ENCODE data around the gene TCERG1L.

Gene TCERG1L

GRCh38 chr10:131183546-131184045 is 127.9 kb downstream of the TCERG1L start:
- Histone ChIP-seq H3K4me2 (ENCODE audit: low read depth, low read length, poor library complexity, severe bottlenecking) (no peak overlapping the region), H3F3A (ENCODE audit: insufficient read depth) (no peaks in the 10 kb centered on the region), H3K9ac (ENCODE audit: low read length) (no peak overlapping the region), H3K27me3 (ENCODE audit: low read length) (no peaks in the 10 kb centered on the region), H3K79me2 (ENCODE audit: insufficient read depth, low read length) (no peaks in the 10 kb centered on the region), H4K20me1 (ENCODE audit: low read depth, low read length) (no peaks in the 10 kb centered on the region), H3K9me2 (replicated peaks; ENCODE audit: insufficient read depth, low read length) (no peaks in the 10 kb centered on the region), H3K4me3 (ENCODE audit: insufficient read depth, low read length, poor library complexity, severe bottlenecking) (no peak overlapping the region), H3K27ac (ENCODE audit: low read depth, low read length) (no peak overlapping the region), H3K9me3 (ENCODE audit: insufficient read depth, low read length) (no peaks in the 10 kb centered on the region), H2AFZ (ENCODE audit: low read depth, low read length, severe bottlenecking) (no peak overlapping the region), H3K36me3 (ENCODE audit: low read length) (no peaks in the 10 kb centered on the region)
- no peak for TF ChIP-seq CTCF (IDR thresholded peaks at IDR 0.05; ENCODE audit: insufficient read depth, low read length, poor library complexity, severe bottlenecking)
- no peak for TF ChIP-seq EZH2phosphoT487 (conservative IDR thresholded peaks at IDR 0.05; ENCODE audit: low read length)

DNA sequence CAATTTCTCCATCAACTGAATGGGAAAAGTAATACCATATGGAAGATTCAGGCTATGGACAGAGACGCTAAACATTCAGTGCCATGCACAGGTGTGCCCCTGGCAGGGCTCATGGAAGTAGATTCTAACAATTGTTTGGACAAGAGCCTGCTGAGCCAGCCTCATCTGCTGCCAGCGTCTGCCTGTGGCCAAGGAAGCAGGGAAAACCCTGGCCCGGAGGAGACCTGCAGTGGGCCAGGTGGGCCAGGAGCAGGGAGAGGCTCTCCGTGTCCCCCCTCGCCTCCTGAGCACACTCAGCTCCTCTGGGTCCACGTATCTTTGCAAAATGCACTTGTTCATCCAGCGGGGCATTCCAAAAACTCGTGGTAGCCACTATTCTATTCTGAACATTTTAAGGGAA is 130.1 kb downstream of the TCERG1L start:
- H3K27me3 ChIP-seq (ENCODE audit: low read length): no peaks in the 10 kb centered on the region
- H3F3A ChIP-seq (ENCODE audit: insufficient read depth): no peaks in the 10 kb centered on the region
- H3K9me3 ChIP-seq (ENCODE audit: insufficient read depth, low read length): peaks cover 2% of the 10 kb centered on the region; the same call in 1 of the 2 replicates
- no peak overlapping the region for H3K9ac ChIP-seq (ENCODE audit: low read length)
- H3K27ac ChIP-seq (ENCODE audit: low read depth, low read length): no peak overlapping the region
- H3K9me2 ChIP-seq (replicated peaks; ENCODE audit: insufficient read depth, low read length): no peaks in the 10 kb centered on the region
- H4K20me1 ChIP-seq (ENCODE audit: low read depth, low read length): no peaks in the 10 kb centered on the region
- no peaks in the 10 kb centered on the region for H3K36me3 ChIP-seq (ENCODE audit: low read length)
- H3K4me2 ChIP-seq (ENCODE audit: low read depth, low read length, poor library complexity, severe bottlenecking): no peak overlapping the region
- no peaks in the 10 kb centered on the region for H3K79me2 ChIP-seq (ENCODE audit: insufficient read depth, low read length)
- H3K4me3 ChIP-seq (ENCODE audit: insufficient read depth, low read length, poor library complexity, severe bottlenecking): no peak overlapping the region
- H2AFZ ChIP-seq (ENCODE audit: low read depth, low read length, severe bottlenecking): no peak overlapping the region
- TF ChIP-seq EZH2phosphoT487 (conservative IDR thresholded peaks at IDR 0.05; ENCODE audit: low read length): no peak
- TF ChIP-seq CTCF (IDR thresholded peaks at IDR 0.05; ENCODE audit: insufficient read depth, low read length, poor library complexity, severe bottlenecking): no peak

GRCh38 chr10:131180740-131181415 is 130.6 kb downstream of the TCERG1L start:
- Histone ChIP-seq H3F3A (ENCODE audit: insufficient read depth) (no peaks in the 10 kb centered on the region), H3K9me3 (ENCODE audit: insufficient read depth, low read length) (peaks cover 7% of the 10 kb centered on the region; the same call in 1 of the 2 replicates), H3K27me3 (ENCODE audit: low read length) (no peaks in the 10 kb centered on the region), H3K9ac (ENCODE audit: low read length) (no peak overlapping the region), H3K27ac (ENCODE audit: low read depth, low read length) (no peak overlapping the region), H3K4me2 (ENCODE audit: low read depth, low read length, poor library complexity, severe bottlenecking) (no peak overlapping the region), H4K20me1 (ENCODE audit: low read depth, low read length) (no peaks in the 10 kb centered on the region), H3K4me3 (ENCODE audit: insufficient read depth, low read length, poor library complexity, severe bottlenecking) (no peak overlapping the region), H3K36me3 (ENCODE audit: low read length) (no peaks in the 10 kb centered on the region), H2AFZ (ENCODE audit: low read depth, low read length, severe bottlenecking) (no peak overlapping the region), H3K9me2 (replicated peaks; ENCODE audit: insufficient read depth, low read length) (no peaks in the 10 kb centered on the region), H3K79me2 (ENCODE audit: insufficient read depth, low read length) (no peaks in the 10 kb centered on the region)
- TF ChIP-seq CTCF (IDR thresholded peaks at IDR 0.05; ENCODE audit: insufficient read depth, low read length, poor library complexity, severe bottlenecking) (no peak), EZH2phosphoT487 (conservative IDR thresholded peaks at IDR 0.05; ENCODE audit: low read length) (no peak)

Measured in SU-DHL-6 (cell line).